ENCODE results near the gene ZFYVE19.

Gene ZFYVE19

GRCh38 chr15:40775740-40776536 lies 31.0 kb upstream of the ZFYVE19 start:
- DNase-seq (ENCODE audit: low read depth in 3 of 3): no peak

GRCh38 chr15:40776537-40777141 lies 30.2 kb upstream of the ZFYVE19 start:
- no peak for DNase-seq (ENCODE audit: low read depth in 3 of 3)

GRCh38 chr15:40782609-40783227 lies 24.2 kb upstream of the ZFYVE19 start:
- DNase-seq (ENCODE audit: low read depth in 3 of 3): peak; percentile 61 to 73 (median 68)

DNA sequence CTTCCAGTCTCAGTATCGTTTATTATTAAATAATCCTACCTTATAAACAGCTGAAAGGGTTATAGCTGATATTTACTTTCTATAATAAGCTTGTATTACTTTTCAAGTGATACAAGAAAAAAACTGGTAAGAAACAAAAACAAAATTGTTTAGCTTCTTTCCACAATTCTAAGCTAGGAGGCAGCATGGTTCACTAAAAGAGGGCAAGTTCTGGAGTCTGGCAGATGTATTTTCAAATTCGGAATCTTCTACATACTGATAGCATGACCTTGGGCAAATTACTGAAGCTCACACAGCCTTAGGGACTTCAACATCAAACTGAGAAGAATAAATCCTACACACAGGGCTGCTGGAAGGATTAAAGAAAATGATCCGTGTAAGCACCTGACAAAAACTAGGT lies 21.7 kb upstream of the ZFYVE19 start:
- DNase-seq (ENCODE audit: low read depth in 3 of 3): no peak

GRCh38 chr15:40785814-40786213 lies 21.1 kb upstream of the ZFYVE19 start:
- no peak for DNase-seq (ENCODE audit: low read depth in 3 of 3)

- peak; percentile 41 to 74 (median 45) for DNase-seq (ENCODE audit: low read depth in 3 of 3)
Measured at GRCh38 chr15:40787344-40787841, 19.5 kb upstream of the ZFYVE19 start.

DNA sequence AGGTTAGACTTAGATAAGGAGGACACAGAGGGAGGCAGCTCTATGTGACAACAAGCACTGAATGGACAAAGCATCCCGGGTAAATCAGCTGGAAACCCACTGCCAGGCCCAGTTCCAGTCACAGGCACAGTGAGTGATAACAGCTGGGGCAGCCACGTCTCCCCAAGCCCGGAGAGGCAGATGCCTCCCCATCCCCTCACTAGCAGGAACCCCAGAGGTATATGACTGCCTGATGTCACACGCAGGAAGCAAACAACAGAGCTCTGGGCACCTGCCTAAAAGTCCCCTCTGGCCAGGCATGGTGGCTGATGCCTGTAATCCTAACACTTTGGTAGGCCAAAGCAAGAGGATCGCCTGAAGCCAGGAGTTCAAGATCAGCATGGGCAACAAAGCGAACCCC lies 18.9 kb upstream of the ZFYVE19 start:
- no peak for DNase-seq (ENCODE audit: low read depth in 3 of 3)

DNA sequence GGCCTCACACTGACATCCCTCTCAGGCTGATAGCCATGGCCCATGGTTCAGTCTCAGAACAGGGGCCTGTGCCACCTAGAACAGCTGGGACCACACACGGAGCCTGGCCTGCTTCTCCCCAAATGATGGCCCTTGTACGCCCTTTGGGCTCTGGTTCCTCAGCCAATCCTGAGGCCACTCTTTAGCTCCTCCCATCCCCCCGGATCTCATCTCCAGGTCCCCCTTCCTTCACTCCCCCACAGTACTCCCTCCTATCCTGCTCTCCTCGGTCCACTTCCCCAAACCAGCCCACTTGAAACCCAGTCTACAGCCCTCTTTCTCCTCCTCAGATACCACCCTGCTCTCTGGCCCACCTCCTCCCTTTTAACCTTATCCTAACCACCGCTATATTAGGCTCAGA lies 17.8 kb upstream of the ZFYVE19 start:
- DNase-seq (ENCODE audit: low read depth in 3 of 3): no peak

DNA sequence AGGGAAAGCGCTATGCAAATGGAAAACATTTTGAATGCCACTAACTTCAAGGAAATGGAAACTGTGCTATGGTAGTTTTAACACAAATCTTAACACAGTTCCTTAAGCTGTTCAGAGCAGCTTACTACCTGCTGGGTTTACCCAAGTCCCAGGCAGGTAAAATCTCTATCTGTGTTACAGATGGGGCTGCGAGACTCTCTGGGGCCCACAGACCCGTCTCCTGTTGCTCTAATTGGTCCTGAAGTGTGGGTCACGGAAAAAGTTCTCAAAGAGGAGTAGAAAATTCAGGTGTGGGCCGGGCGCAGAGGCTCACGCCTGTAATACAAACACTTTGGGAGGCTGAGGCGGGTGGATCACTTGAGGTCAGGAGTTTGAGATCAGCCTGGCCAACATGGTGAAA lies 16.9 kb upstream of the ZFYVE19 start:
- DNase-seq (ENCODE audit: low read depth in 3 of 3): no peak

- no peak for DNase-seq (ENCODE audit: low read depth in 3 of 3)
Measured at GRCh38 chr15:40790718-40791117, 16.2 kb upstream of the ZFYVE19 start.

GRCh38 chr15:40792394-40792793 lies 14.5 kb upstream of the ZFYVE19 start:
- DNase-seq (ENCODE audit: low read depth in 3 of 3): no peak

- DNase-seq (ENCODE audit: low read depth in 3 of 3): peak in 1 of 3 experiments; percentile 29
Measured at GRCh38 chr15:40793216-40793989, 13.5 kb upstream of the ZFYVE19 start.

DNA sequence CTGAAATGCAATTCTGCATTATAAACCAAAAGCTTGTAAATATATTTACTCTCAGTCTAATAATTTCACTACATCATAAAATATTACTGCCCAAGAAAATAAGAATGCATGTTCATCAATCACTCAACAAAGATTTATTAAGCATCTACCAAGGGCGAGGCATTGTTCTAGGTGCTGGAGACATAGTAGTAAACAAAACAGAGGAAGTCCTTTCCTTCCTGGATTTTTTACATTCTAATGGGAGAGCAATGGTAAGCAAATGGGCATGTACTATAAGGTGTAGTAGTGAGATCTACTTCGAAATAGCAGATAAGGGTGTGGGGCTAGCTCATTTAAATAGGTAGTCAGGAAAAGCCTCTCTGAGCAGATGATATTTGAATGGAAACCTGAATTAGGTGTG lies 10.8 kb upstream of the ZFYVE19 start:
- no peak for DNase-seq (ENCODE audit: low read depth in 3 of 3)

- DNase-seq (ENCODE audit: low read depth in 3 of 3): no peak
Measured at GRCh38 chr15:40796512-40796911, 10.4 kb upstream of the ZFYVE19 start.

GRCh38 chr15:40799523-40799922 lies 7.4 kb upstream of the ZFYVE19 start:
- DNase-seq (ENCODE audit: low read depth in 3 of 3): no peak

- no peak for DNase-seq (ENCODE audit: low read depth in 3 of 3)
Measured at GRCh38 chr15:40803076-40803475, 3.8 kb upstream of the ZFYVE19 start.

GRCh38 chr15:40803688-40804087 lies 3.2 kb upstream of the ZFYVE19 start:
- DNase-seq (ENCODE audit: low read depth in 3 of 3): no peak

- DNase-seq (ENCODE audit: low read depth in 3 of 3): no peak
Measured at GRCh38 chr15:40806672-40807027, 239 bp upstream of the ZFYVE19 start.

- no peak for DNase-seq (ENCODE audit: low read depth in 3 of 3)
Measured at GRCh38 chr15:40807888-40808461, 1.1 kb downstream of the ZFYVE19 start.

GRCh38 chr15:40808861-40809450 lies 2.1 kb downstream of the ZFYVE19 start:
- DNase-seq (ENCODE audit: low read depth in 3 of 3): no peak

GRCh38 chr15:40812721-40813425 lies 6.0 kb downstream of the ZFYVE19 start:
- no peak for DNase-seq (ENCODE audit: low read depth in 3 of 3)
